Measurements from ENCODE around the gene MRPL52.
"Not testable (repeated sequence)": the region's sequence is repeated elsewhere in the genome, so short reads cannot be mapped to it uniquely, and the experiment has no call there.

Gene MRPL52

DNA sequence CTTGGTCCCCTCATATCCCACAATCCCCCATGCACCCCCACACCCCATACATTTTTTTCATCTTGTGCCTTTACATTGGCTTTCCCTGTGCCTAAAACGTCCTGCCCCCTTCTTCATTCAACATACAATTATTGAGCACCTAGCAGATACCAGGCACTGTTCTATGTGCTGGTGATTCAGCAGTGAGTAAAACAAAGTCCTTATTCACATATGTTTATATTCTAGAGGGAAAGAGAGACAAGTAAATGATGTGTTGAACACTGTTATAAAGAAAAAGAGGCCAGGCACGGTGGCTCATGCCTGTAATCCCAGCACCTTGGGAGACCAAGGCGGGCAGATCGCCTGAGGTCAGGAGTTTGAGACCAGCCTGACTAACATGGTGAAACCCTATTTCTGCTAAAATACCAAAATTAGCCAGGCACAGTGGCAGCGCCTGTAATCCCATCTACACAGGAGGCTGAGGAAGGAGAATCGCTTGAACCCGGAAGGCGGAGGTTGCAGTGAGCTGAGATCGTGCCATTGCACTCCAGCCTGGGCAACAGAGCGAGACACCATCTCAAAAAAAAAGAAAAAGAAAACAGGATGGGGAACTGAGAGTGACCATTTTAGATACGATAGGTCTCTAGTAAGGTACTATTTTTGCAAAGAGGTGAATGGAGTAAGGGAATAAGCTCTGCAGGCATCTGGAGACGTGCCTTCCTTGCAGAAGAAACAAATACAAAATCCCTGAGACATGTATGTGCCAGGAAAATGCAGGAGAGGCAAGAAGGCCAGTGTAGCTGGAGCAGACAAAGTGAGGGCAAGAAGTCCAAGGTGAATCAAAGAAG, 26.6 kb upstream of the MRPL52 start:
- DNase-seq (ENCODE audit: low read depth, low spot score): no peak
- H3K27me3 ChIP-seq (ENCODE audit: insufficient read depth, insufficient read length): no peaks in the 10 kb centered on the region
- H3K4me3 ChIP-seq (ENCODE audit: insufficient read length, low read depth): no peak overlapping the region
- no peak for TF ChIP-seq SUZ12 (IDR thresholded peaks at IDR 0.05; ENCODE audit: extremely low read depth, insufficient read depth, insufficient read length)
- TF ChIP-seq ZNF274 (IDR thresholded peaks at IDR 0.05; ENCODE audit: low read depth, low read length): no peak
- TF ChIP-seq YY1 (IDR thresholded peaks at IDR 0.05; ENCODE audit: insufficient read depth, insufficient read length): no peak
- no peak overlapping the region for H3K9ac ChIP-seq (ENCODE audit: insufficient read length, low read depth)
- H3K4me1 ChIP-seq (ENCODE audit: insufficient read depth, insufficient read length): no peaks in the 10 kb centered on the region
- H3K36me3 ChIP-seq (ENCODE audit: insufficient read depth, insufficient read length, low read length): no peaks in the 10 kb centered on the region
- no peaks in the 10 kb centered on the region for H3K9me3 ChIP-seq (ENCODE audit: insufficient read depth, low read length)

DNA sequence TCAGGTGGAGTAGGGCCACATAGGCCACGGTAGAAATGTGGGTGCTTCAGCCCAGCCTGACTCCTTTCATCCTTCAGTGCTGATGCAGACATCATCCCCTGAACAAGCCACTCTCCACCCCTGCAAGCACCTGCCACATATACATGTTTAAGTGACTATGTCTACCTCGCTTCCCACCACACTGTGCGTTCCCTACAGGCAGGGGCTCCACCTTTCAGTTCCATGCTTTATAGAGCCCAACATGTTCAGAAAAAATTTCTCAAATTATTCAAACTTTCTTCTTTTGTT, 26.1 kb upstream of the MRPL52 start:
- DNase-seq (ENCODE audit: low read depth, low spot score): no peak
- Histone ChIP-seq H3K27me3 (ENCODE audit: insufficient read depth, insufficient read length) (no peaks in the 10 kb centered on the region), H3K4me1 (ENCODE audit: insufficient read depth, insufficient read length) (no peaks in the 10 kb centered on the region), H3K36me3 (ENCODE audit: insufficient read depth, insufficient read length, low read length) (no peaks in the 10 kb centered on the region), H3K9ac (ENCODE audit: insufficient read length, low read depth) (no peak overlapping the region), H3K4me3 (ENCODE audit: insufficient read length, low read depth) (no peak overlapping the region), H3K9me3 (ENCODE audit: insufficient read depth, low read length) (no peaks in the 10 kb centered on the region)
- TF ChIP-seq YY1 (IDR thresholded peaks at IDR 0.05; ENCODE audit: insufficient read depth, insufficient read length) (no peak), ZNF274 (IDR thresholded peaks at IDR 0.05; ENCODE audit: low read depth, low read length) (no peak), SUZ12 (IDR thresholded peaks at IDR 0.05; ENCODE audit: extremely low read depth, insufficient read depth, insufficient read length) (no peak)

- not testable (repeated sequence) for H3K9ac ChIP-seq (ENCODE audit: insufficient read length, low read depth); H3K27me3 ChIP-seq (ENCODE audit: insufficient read depth, insufficient read length); H3K4me1 ChIP-seq (ENCODE audit: insufficient read depth, insufficient read length); H3K4me3 ChIP-seq (ENCODE audit: insufficient read length, low read depth); H3K9me3 ChIP-seq (ENCODE audit: insufficient read depth, low read length); H3K36me3 ChIP-seq (ENCODE audit: insufficient read depth, insufficient read length, low read length); DNase-seq (ENCODE audit: low read depth, low spot score)
Observed at GRCh38 chr14:22805235-22805634, 24.5 kb upstream of the MRPL52 start.

DNA sequence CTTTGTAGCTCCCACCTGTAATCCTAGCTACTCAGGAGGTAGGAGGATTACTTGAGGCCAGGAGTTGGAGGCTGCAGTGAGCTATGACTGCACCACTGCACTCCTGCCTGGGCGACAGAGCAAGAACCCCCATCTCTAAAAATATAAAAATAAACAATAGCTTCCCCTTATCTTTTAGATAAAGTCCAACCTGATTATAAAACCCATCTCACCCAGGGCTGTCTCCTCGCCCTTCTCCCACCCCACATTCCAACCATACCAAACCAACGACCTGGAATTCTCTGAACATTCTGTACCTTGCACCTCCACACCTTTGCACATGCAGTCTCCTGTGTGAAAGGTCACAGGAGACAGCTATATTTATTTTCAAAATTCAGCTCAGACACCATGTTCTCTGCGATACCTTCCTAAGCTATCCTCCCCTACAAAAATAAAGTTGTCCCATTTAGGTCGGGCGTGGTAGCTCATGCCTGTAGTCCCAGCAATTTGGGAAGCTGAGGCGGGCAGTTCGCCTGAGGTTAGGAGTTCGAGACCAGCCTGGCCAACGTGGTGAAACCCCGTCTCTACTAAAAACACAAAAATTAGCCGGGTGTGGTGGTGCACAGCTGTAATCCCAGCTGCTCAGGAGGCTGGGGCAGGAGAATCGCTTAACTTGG, 22.1 kb upstream of the MRPL52 start:
- no peak overlapping the region for H3K9ac ChIP-seq (ENCODE audit: insufficient read length, low read depth)
- no peak for DNase-seq (ENCODE audit: low read depth, low spot score)
- no peaks in the 10 kb centered on the region for H3K27me3 ChIP-seq (ENCODE audit: insufficient read depth, insufficient read length)
- H3K9me3 ChIP-seq (ENCODE audit: insufficient read depth, low read length): no peaks in the 10 kb centered on the region
- TF ChIP-seq YY1 (IDR thresholded peaks at IDR 0.05; ENCODE audit: insufficient read depth, insufficient read length) (no peak), ZNF274 (IDR thresholded peaks at IDR 0.05; ENCODE audit: low read depth, low read length) (no peak), SUZ12 (IDR thresholded peaks at IDR 0.05; ENCODE audit: extremely low read depth, insufficient read depth, insufficient read length) (no peak)
- peaks cover 3% of the 10 kb centered on the region for H3K36me3 ChIP-seq (ENCODE audit: insufficient read depth, insufficient read length, low read length)
- H3K4me1 ChIP-seq (ENCODE audit: insufficient read depth, insufficient read length): no peaks in the 10 kb centered on the region
- no peak overlapping the region for H3K4me3 ChIP-seq (ENCODE audit: insufficient read length, low read depth)

GRCh38 chr14:22808388-22809209, 21.1 kb upstream of the MRPL52 start:
- H3K4me1 ChIP-seq (ENCODE audit: insufficient read depth, insufficient read length): no peaks in the 10 kb centered on the region

DNA sequence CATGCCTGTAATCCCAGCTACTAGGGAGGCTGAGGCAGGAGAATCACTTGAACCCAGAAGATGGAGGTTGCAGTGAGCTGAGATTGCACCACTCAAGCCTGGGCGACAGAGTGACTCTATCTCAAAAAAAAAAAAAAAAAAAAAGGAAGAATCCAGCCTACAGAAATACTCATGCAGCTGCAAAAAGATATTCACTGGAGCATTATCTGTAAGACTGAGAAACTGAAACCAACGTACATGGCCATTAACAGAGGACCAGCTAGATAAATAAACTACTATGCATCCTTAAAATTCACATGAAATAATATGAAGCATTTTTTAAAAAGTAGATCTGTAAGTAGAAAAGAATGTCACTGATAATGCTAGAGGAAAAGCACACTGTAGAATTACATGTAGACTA, 18.0 kb upstream of the MRPL52 start:
- no peaks in the 10 kb centered on the region for H3K9me3 ChIP-seq (ENCODE audit: insufficient read depth, low read length)
- H3K4me3 ChIP-seq (ENCODE audit: insufficient read length, low read depth): no peak overlapping the region
- H3K27me3 ChIP-seq (ENCODE audit: insufficient read depth, insufficient read length): no peaks in the 10 kb centered on the region
- DNase-seq (ENCODE audit: low read depth, low spot score): no peak
- TF ChIP-seq SUZ12 (IDR thresholded peaks at IDR 0.05; ENCODE audit: extremely low read depth, insufficient read depth, insufficient read length) (no peak), YY1 (IDR thresholded peaks at IDR 0.05; ENCODE audit: insufficient read depth, insufficient read length) (no peak), ZNF274 (IDR thresholded peaks at IDR 0.05; ENCODE audit: low read depth, low read length) (no peak)
- H3K9ac ChIP-seq (ENCODE audit: insufficient read length, low read depth): no peak overlapping the region
- H3K36me3 ChIP-seq (ENCODE audit: insufficient read depth, insufficient read length, low read length): peaks cover 5% of the 10 kb centered on the region
- H3K4me1 ChIP-seq (ENCODE audit: insufficient read depth, insufficient read length): peaks cover 11% of the 10 kb centered on the region

More at GRCh38 chr14:22808388-22809209, 21.1 kb upstream of the MRPL52 start:
- no peak overlapping the region for H3K9ac ChIP-seq (ENCODE audit: insufficient read length, low read depth)
- no peaks in the 10 kb centered on the region for H3K27me3 ChIP-seq (ENCODE audit: insufficient read depth, insufficient read length)
- no peaks in the 10 kb centered on the region for H3K9me3 ChIP-seq (ENCODE audit: insufficient read depth, low read length)
- no peak for TF ChIP-seq SUZ12 (IDR thresholded peaks at IDR 0.05; ENCODE audit: extremely low read depth, insufficient read depth, insufficient read length)
- peaks cover 5% of the 10 kb centered on the region for H3K36me3 ChIP-seq (ENCODE audit: insufficient read depth, insufficient read length, low read length)
- DNase-seq (ENCODE audit: low read depth, low spot score): no peak
- H3K4me3 ChIP-seq (ENCODE audit: insufficient read length, low read depth): no peak overlapping the region

GRCh38 chr14:22812744-22813143, 16.9 kb upstream of the MRPL52 start:
- H3K4me3 ChIP-seq (ENCODE audit: insufficient read length, low read depth): no peak overlapping the region
- no peak overlapping the region for H3K9ac ChIP-seq (ENCODE audit: insufficient read length, low read depth)
- H3K9me3 ChIP-seq (ENCODE audit: insufficient read depth, low read length): no peaks in the 10 kb centered on the region
- DNase-seq (ENCODE audit: low read depth, low spot score): no peak
- peaks cover 11% of the 10 kb centered on the region for H3K4me1 ChIP-seq (ENCODE audit: insufficient read depth, insufficient read length)
- TF ChIP-seq ZNF274 (IDR thresholded peaks at IDR 0.05; ENCODE audit: low read depth, low read length): no peak
- H3K27me3 ChIP-seq (ENCODE audit: insufficient read depth, insufficient read length): no peaks in the 10 kb centered on the region
- H3K36me3 ChIP-seq (ENCODE audit: insufficient read depth, insufficient read length, low read length): peaks cover 5% of the 10 kb centered on the region
